Measurements from ENCODE around the gene KANSL3.

DNA sequence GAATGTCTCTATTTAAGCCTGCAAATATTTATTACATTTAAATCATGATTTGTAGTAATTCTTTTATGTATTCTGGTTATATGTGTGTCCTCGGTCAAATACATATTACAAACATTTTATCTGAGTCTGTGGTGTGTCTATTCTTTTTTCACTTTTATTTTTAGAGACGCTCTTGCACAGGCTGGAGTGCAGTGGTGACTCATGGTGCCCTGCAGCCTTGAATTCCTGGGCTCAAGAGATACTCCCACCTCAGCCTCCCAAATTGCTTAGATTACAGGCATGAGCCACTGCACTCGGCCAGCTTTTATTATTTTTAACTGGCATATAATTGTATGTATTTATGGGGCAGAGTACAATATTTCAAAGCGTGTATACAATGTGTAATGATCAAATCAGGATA is 54.1 kb downstream of the KANSL3 start:
- TF ChIP-seq EZH2 (IDR thresholded peaks at IDR 0.05; ENCODE audit: low read depth, unreplicated experiment) (no peak), ZNF331 (CRISPR knock-in tag; IDR thresholded peaks at IDR 0.05; ENCODE audit: low read depth) (no peak), POLR2AphosphoS5 (IDR thresholded peaks at IDR 0.05; ENCODE audit: low read depth) (no peak), EZH2phosphoT487 (IDR thresholded peaks at IDR 0.05; ENCODE audit: unreplicated experiment) (no peak)
- TF ChIP-seq, protein P1, sequence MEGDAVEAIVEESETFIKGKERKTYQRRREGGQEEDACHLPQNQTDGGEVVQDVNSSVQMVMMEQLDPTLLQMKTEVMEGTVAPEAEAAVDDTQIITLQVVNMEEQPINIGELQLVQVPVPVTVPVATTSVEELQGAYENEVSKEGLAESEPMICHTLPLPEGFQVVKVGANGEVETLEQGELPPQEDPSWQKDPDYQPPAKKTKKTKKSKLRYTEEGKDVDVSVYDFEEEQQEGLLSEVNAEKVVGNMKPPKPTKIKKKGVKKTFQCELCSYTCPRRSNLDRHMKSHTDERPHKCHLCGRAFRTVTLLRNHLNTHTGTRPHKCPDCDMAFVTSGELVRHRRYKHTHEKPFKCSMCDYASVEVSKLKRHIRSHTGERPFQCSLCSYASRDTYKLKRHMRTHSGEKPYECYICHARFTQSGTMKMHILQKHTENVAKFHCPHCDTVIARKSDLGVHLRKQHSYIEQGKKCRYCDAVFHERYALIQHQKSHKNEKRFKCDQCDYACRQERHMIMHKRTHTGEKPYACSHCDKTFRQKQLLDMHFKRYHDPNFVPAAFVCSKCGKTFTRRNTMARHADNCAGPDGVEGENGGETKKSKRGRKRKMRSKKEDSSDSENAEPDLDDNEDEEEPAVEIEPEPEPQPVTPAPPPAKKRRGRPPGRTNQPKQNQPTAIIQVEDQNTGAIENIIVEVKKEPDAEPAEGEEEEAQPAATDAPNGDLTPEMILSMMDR (conservative IDR thresholded peaks at IDR 0.05; ENCODE audit: low read depth in 2 of 2) = no peak
